ENCODE data around the gene VEPH1. TPM values are rescaled to one million over a fixed set of nuclear protein-coding genes. Genes with fewer than 3 reads are reported as not detected.

VEPH1 gene
- total RNA-seq, 1 experiment from 2014 or later, result 7.7 TPM

DNA sequence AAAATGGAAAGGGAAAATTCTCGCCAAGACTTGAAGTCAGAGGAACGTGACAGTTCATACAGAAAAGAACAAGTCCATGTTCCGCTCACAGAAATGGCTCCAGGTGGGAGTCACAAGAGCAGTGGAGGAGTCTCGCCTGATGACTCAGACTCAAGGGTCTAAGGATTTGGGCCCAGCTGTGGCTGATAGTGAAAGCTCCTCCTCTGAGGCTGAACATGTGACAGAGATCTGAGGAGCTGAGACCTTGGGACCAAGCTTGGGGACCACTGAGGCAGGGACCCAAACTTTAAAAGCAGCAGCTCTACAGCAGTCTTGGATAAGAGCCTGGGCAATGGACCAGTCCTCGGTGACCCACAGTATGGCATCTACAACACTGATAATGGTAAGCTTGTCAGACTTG, 9.3 kb upstream of the VEPH1 start:
- no peaks in the 10 kb centered on the region for H3K79me2 ChIP-seq (ENCODE audit: insufficient read depth, low read length)
- H4K8ac ChIP-seq (replicated peaks; ENCODE audit: insufficient read length, low read depth, low read length), result no peak overlapping the region
- Mint-ChIP-seq H3K9me3 (no peaks in the 10 kb centered on the region), H3K4me3 (no peak overlapping the region), H3K27me3 (ENCODE audit: low read depth) (no peaks in the 10 kb centered on the region), H3K27ac (no peak overlapping the region), H3K4me1 (no peaks in the 10 kb centered on the region), H3K36me3 (ENCODE audit: insufficient read depth in 1 of 3, low read depth in 3 of 3) (no peaks in the 10 kb centered on the region)
- no peak overlapping the region for H4K5ac ChIP-seq (ENCODE audit: insufficient read length, low read depth, low read length)
- no peak overlapping the region for H3K56ac ChIP-seq (ENCODE audit: insufficient read length, low read depth, low read length)
- no peak overlapping the region for H4K91ac ChIP-seq (ENCODE audit: insufficient read length, low read depth, low read length)
- H2BK120ac ChIP-seq (ENCODE audit: low read depth, low read length, poor library complexity, severe bottlenecking), result no peak overlapping the region
- H2BK20ac ChIP-seq (ENCODE audit: low read depth, low read length, poor library complexity, severe bottlenecking), result no peak overlapping the region
- H3K9me3 ChIP-seq (ENCODE audit: control insufficient read depth, low read depth, low read length), result no peaks in the 10 kb centered on the region
- no peak overlapping the region for H2BK5ac ChIP-seq (ENCODE audit: insufficient read length, low read length)
- H3K4ac ChIP-seq (ENCODE audit: low read depth, low read length), result no peak overlapping the region
- H2BK12ac ChIP-seq (ENCODE audit: insufficient read length, low read depth, low read length), result no peak overlapping the region
- no peak overlapping the region for H3K18ac ChIP-seq (ENCODE audit: insufficient read length, low read depth, low read length)
- no peaks in the 10 kb centered on the region for H4K20me1 ChIP-seq (ENCODE audit: control insufficient read depth, insufficient read depth, insufficient read length)
- H3K79me1 ChIP-seq (ENCODE audit: insufficient read depth, low read depth, low read length, poor library complexity, severe bottlenecking), result no peaks in the 10 kb centered on the region
- H3T11ph ChIP-seq (ENCODE audit: low read length), result no peak overlapping the region
- H3K4me1 ChIP-seq (ENCODE audit: insufficient read depth, low read length), result no peaks in the 10 kb centered on the region
- H3K27ac ChIP-seq (ENCODE audit: insufficient read length, low read depth, low read length), result no peak overlapping the region
- DNase-seq, result no peak
- TF ChIP-seq, protein P1, sequence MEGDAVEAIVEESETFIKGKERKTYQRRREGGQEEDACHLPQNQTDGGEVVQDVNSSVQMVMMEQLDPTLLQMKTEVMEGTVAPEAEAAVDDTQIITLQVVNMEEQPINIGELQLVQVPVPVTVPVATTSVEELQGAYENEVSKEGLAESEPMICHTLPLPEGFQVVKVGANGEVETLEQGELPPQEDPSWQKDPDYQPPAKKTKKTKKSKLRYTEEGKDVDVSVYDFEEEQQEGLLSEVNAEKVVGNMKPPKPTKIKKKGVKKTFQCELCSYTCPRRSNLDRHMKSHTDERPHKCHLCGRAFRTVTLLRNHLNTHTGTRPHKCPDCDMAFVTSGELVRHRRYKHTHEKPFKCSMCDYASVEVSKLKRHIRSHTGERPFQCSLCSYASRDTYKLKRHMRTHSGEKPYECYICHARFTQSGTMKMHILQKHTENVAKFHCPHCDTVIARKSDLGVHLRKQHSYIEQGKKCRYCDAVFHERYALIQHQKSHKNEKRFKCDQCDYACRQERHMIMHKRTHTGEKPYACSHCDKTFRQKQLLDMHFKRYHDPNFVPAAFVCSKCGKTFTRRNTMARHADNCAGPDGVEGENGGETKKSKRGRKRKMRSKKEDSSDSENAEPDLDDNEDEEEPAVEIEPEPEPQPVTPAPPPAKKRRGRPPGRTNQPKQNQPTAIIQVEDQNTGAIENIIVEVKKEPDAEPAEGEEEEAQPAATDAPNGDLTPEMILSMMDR (conservative IDR thresholded peaks at IDR 0.05), result no peak
- H2AFZ ChIP-seq (ENCODE audit: low read length), result no peak overlapping the region
- H3K4me2 ChIP-seq (ENCODE audit: insufficient read depth, insufficient read length, low read length), result no peak overlapping the region
- H3K9ac ChIP-seq (ENCODE audit: extremely low read depth, insufficient read length, low read length), result no peak overlapping the region
- WGBS (ENCODE audit: extremely low coverage, insufficient read length, low lambda C conversion rate), result no CpG with 5 or more reads among the region's 5 CpGs
- H3K14ac ChIP-seq (ENCODE audit: insufficient read depth, low read length), result no peak overlapping the region
- no peak overlapping the region for H2AK5ac ChIP-seq (ENCODE audit: insufficient read length, low read length)
- H2BK15ac ChIP-seq (ENCODE audit: low read depth, low read length), result no peak overlapping the region
- no peaks in the 10 kb centered on the region for H3K23me2 ChIP-seq (ENCODE audit: insufficient read length, low read depth, low read length, poor library complexity, severe bottlenecking)
- no peak overlapping the region for H3K23ac ChIP-seq (ENCODE audit: insufficient read length, low read depth, low read length)
- H3K27me3 ChIP-seq (ENCODE audit: insufficient read depth, low read length), result no peaks in the 10 kb centered on the region
